GM19452 (cell line): ENCODE data around the gene ATP10B.
"Not testable (repeated sequence)": the region's sequence is repeated elsewhere in the genome, so short reads cannot be mapped to it uniquely, and the experiment has no call there.

Experiments
- ATAC-seq: cut with Tn5 transposase; IDR thresholded peaks from one replicate; pipeline ENCODE4 v1.9.1; 2021; ENCODE audit not compliant: unreplicated experiment

Gene ATP10B

GRCh38 chr5:160769301-160769700, 82.7 kb downstream of the ATP10B start:
- ATAC-seq: no peak

GRCh38 chr5:160767062-160767461, 84.9 kb downstream of the ATP10B start:
- ATAC-seq: no peak

GRCh38 chr5:160760008-160760407, 92.0 kb downstream of the ATP10B start:
- ATAC-seq: no peak

- no peak for ATAC-seq
Measured at GRCh38 chr5:160757194-160757593, 94.8 kb downstream of the ATP10B start.

- no peak for ATAC-seq
Measured at GRCh38 chr5:160750938-160751657, 100.9 kb downstream of the ATP10B start.

GRCh38 chr5:160749682-160750081, 102.3 kb downstream of the ATP10B start:
- ATAC-seq: no peak

GRCh38 chr5:160749026-160749425, 103.0 kb downstream of the ATP10B start:
- no peak for ATAC-seq

GRCh38 chr5:160747987-160748386, 104.0 kb downstream of the ATP10B start:
- ATAC-seq: no peak

GRCh38 chr5:160747559-160747958, 104.5 kb downstream of the ATP10B start:
- no peak for ATAC-seq

GRCh38 chr5:160744268-160745101, 107.5 kb downstream of the ATP10B start:
- ATAC-seq: no peak

GRCh38 chr5:160743027-160743426, 109.0 kb downstream of the ATP10B start:
- peak; percentile 52 for ATAC-seq

GRCh38 chr5:160742446-160742845, 109.6 kb downstream of the ATP10B start:
- ATAC-seq: no peak

GRCh38 chr5:160727296-160727997, 124.6 kb downstream of the ATP10B start:
- no peak for ATAC-seq

- no peak for ATAC-seq
Measured at GRCh38 chr5:160726721-160727120, 125.3 kb downstream of the ATP10B start.

- ATAC-seq: no peak
Measured at GRCh38 chr5:160720822-160721221, 131.2 kb downstream of the ATP10B start.

GRCh38 chr5:160715508-160715907, 136.5 kb downstream of the ATP10B start:
- ATAC-seq: not testable (repeated sequence)

GRCh38 chr5:160703547-160704189, 148.3 kb downstream of the ATP10B start:
- no peak for ATAC-seq

GRCh38 chr5:160702934-160703333, 149.1 kb downstream of the ATP10B start:
- peak; percentile 93 for ATAC-seq

GRCh38 chr5:160702311-160702803, 149.7 kb downstream of the ATP10B start:
- no peak for ATAC-seq

GRCh38 chr5:160701403-160701802, 150.6 kb downstream of the ATP10B start:
- ATAC-seq: no peak

GRCh38 chr5:160699301-160699700, 152.7 kb downstream of the ATP10B start:
- no peak for ATAC-seq
